Activated T-helper 2 cell treated with anti-CD3 and anti-CD28 coated beads, Interferon-gamma antibody, Interleukin-2, Interleukin-4, amounts not matched to agents 10 μg/mL and 5 μg/mL and 100 μg/mL, durations not matched to agents 14 hours and 24 hours and 36 hours (primary cell): ENCODE measurements around the gene CMC1. TPM values are rescaled to one million over a fixed set of nuclear protein-coding genes. Genes with fewer than 3 reads are reported as not detected.
"Not testable (repeated sequence)": the region's sequence is repeated elsewhere in the genome, so short reads cannot be mapped to it uniquely, and the experiment has no call there.

ENCODE experiments used
- DNase-seq: peaks from one replicate; pipeline ENCODE4 v3.0.0; 2021; ENCODE audit warnings: low spot score
- H3K27ac Mint-ChIP-seq: one replicate; pipeline ENCODE4 v1.8.0; 2021; ENCODE audit warnings: mixed read lengths
- H3K27me3 Mint-ChIP-seq: one replicate; pipeline ENCODE4 v1.8.0; 2021; ENCODE audit warnings: low read depth, mixed read lengths
- H3K36me3 Mint-ChIP-seq: one replicate; pipeline ENCODE4 v1.8.0; 2021; ENCODE audit warnings: low read depth, mixed read lengths
- H3K4me1 Mint-ChIP-seq: one replicate; pipeline ENCODE4 v1.8.0; 2021; ENCODE audit warnings: low read depth, mixed read lengths
- H3K4me3 Mint-ChIP-seq: one replicate; pipeline ENCODE4 v1.8.0; 2021; ENCODE audit warnings: low read depth, mild to moderate bottlenecking, moderate library complexity, mixed read lengths
- H3K9me3 Mint-ChIP-seq: one replicate; pipeline ENCODE4 v1.8.0; 2021; ENCODE audit warnings: mixed read lengths
- intact Hi-C: fragments of 100-400 bp; cut with micrococcal nuclease; formaldehyde crosslinking; loops from one replicate; pipeline ENCODE4 v1.15.1; 2023
- total RNA-seq: library from RNA; stranded (reverse); gene quantifications from 2 replicates; pipeline ENCODE4 v1.2.3, GENCODE V29; 2022

Gene CMC1
- total RNA-seq, 1 donor from 2014 or later = 23.5 TPM

DNA sequence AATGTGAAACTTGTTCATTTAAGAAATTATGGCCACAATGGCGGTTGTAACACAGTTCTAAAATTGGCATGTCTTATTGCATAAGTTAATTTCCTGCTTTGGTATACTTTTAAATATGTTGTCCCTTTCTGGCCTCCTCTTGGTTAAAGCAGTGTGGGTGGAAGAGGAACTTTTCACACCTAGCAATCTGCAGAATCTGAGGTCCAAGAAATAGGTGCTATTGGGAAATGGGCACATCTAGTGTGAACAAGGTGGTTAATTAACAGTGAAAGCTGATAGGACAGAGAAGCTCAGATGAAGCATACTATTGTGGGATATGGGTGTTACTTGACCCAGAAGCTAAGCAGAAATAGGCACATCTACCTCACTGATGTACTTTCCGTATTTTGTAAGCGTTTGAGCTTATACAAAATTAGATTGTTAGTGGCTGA, 10.6 kb downstream of the CMC1 start:
- no peak for DNase-seq
- Mint-ChIP-seq H3K27ac (no peak overlapping the region), H3K4me1 (peaks cover 38% of the 10 kb centered on the region), H3K36me3 (peaks cover 27% of the 10 kb centered on the region), H3K27me3 (no peaks in the 10 kb centered on the region), H3K9me3 (no peaks in the 10 kb centered on the region), H3K4me3 (no peak overlapping the region)
- intact Hi-C loops = no loop called here

GRCh38 chr3:28253040-28253715, 11.8 kb downstream of the CMC1 start:
- Mint-ChIP-seq H3K4me3 (no peak overlapping the region), H3K27ac (no peak overlapping the region), H3K9me3 (no peaks in the 10 kb centered on the region), H3K4me1 (peaks cover 31% of the 10 kb centered on the region), H3K36me3 (peaks cover 27% of the 10 kb centered on the region), H3K27me3 (no peaks in the 10 kb centered on the region)
- DNase-seq = no peak
- intact Hi-C loops = no loop called here

DNA sequence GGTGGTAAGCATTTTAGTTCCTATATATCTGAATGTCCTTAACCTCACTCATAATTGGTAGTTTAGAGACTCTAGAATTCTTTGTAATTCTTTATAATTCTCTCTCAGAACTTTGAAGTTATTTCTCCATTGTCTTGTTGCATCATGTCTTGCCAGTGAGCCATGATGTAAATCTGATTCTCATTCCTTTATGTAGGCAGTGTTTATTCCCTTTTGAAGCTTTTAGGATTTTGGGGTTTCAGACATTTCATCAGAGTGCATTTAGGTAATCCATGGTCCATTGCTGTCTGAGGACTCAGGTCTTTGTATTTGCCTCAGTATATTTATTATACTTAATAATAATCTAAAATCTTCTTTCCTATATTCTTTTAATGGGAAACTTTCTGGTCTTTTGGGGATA, 20.6 kb downstream of the CMC1 start:
- no peak overlapping the region for H3K27ac Mint-ChIP-seq
- peaks cover 41% of the 10 kb centered on the region for H3K36me3 Mint-ChIP-seq
- peaks cover 2% of the 10 kb centered on the region for H3K4me1 Mint-ChIP-seq
- no peak overlapping the region for H3K4me3 Mint-ChIP-seq
- no peak for DNase-seq
- H3K27me3 Mint-ChIP-seq = no peaks in the 10 kb centered on the region
- intact Hi-C loops = no loop called here
- no peaks in the 10 kb centered on the region for H3K9me3 Mint-ChIP-seq

DNA sequence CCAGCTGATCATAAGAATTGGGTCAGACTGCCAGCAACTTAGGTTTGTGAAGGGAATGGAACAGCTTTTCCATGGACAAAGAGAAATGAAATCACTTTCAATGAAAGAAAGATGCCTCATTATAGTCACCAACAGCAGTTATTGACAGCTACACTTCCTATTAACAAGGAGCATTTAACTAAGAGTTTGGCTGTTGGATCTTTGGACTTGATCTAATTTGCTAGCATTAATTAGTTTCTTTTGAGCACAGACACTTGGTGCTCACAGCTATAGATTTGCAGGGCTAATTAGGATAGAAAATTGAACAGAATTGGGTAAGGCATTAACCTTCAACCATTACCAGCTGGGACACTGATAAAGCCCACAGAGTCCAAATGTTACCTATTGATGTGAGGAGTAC, 24.2 kb downstream of the CMC1 start:
- Mint-ChIP-seq H3K27ac (no peak overlapping the region), H3K27me3 (no peaks in the 10 kb centered on the region), H3K4me1 (peaks cover 2% of the 10 kb centered on the region), H3K36me3 (peaks cover 58% of the 10 kb centered on the region), H3K4me3 (no peak overlapping the region), H3K9me3 (peaks cover 9% of the 10 kb centered on the region)
- intact Hi-C loops = no loop called here
- DNase-seq = no peak

- H3K27ac Mint-ChIP-seq = no peak overlapping the region
- H3K4me1 Mint-ChIP-seq = peaks cover 4% of the 10 kb centered on the region
- no peaks in the 10 kb centered on the region for H3K27me3 Mint-ChIP-seq
- H3K36me3 Mint-ChIP-seq = peaks cover 73% of the 10 kb centered on the region
- H3K9me3 Mint-ChIP-seq = peaks cover 28% of the 10 kb centered on the region
- intact Hi-C loops = no loop called here
- H3K4me3 Mint-ChIP-seq = no peak overlapping the region
- DNase-seq = no peak
These were observed 26.8 kb downstream of the CMC1 start for GRCh38 chr3:28267984-28268849.

- H3K36me3 Mint-ChIP-seq = peaks cover 73% of the 10 kb centered on the region
- DNase-seq = no peak
- H3K27me3 Mint-ChIP-seq = no peaks in the 10 kb centered on the region
- peaks cover 4% of the 10 kb centered on the region for H3K4me1 Mint-ChIP-seq
- H3K4me3 Mint-ChIP-seq = no peak overlapping the region
- intact Hi-C loops = no loop called here
- H3K27ac Mint-ChIP-seq = no peak overlapping the region
- H3K9me3 Mint-ChIP-seq = peaks cover 36% of the 10 kb centered on the region
These were observed 27.6 kb downstream of the CMC1 start for GRCh38 chr3:28268989-28269388.

DNA sequence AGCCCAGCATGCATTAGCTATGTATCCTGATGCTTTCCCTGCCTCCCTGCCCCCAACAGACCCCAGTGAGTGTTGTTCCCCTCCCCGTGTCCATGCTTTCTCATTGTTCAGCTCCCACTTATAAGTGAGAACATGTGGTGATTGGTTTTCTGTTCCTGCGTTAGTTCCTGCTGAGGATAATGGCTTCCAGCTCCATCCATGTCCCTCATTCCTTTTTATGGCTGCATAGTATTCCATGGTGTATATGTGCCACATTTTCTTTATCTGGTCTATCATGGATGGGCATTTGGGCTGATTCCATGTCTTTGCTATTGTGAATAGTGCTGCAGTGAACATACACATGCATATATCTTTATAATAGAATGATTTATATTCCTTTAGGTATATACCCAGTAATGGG, 28.5 kb downstream of the CMC1 start:
- H3K4me3 Mint-ChIP-seq, H3K27ac Mint-ChIP-seq, intact Hi-C loops, H3K27me3 Mint-ChIP-seq, H3K4me1 Mint-ChIP-seq, DNase-seq: not testable (repeated sequence)
- H3K9me3 Mint-ChIP-seq = peaks cover 44% of the 10 kb centered on the region
- peaks cover 75% of the 10 kb centered on the region for H3K36me3 Mint-ChIP-seq

- Mint-ChIP-seq H3K4me3 (no peak overlapping the region), H3K27ac (no peak overlapping the region), H3K4me1 (peaks cover 14% of the 10 kb centered on the region), H3K9me3 (peaks cover 45% of the 10 kb centered on the region), H3K27me3 (no peaks in the 10 kb centered on the region), H3K36me3 (peaks cover 72% of the 10 kb centered on the region)
- no peak for DNase-seq
- intact Hi-C loops = no loop called here
These were observed 32.4 kb downstream of the CMC1 start for GRCh38 chr3:28273837-28274236.

DNA sequence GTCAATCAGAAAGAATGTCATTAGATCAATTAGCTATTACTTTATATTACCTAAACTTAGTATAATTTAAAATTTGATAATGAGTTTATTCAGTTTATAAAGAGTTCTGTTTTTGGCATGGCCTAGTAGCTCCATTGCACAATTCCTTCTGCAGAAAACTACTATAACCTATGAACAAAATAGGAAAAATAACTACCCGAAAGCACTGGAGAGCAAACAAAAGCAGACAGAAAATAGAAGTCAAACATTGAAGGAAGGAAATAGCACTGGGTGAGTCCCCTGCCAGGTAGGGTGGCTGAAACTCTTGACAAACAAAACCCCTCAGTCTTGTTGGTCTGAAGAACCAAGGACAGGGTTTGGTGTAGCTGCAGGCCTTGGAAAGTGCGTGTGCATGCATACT, 37.5 kb downstream of the CMC1 start:
- Mint-ChIP-seq H3K27ac (no peak overlapping the region), H3K4me1 (peaks cover 10% of the 10 kb centered on the region), H3K4me3 (no peak overlapping the region), H3K36me3 (peaks cover 31% of the 10 kb centered on the region), H3K9me3 (peaks cover 10% of the 10 kb centered on the region), H3K27me3 (no peaks in the 10 kb centered on the region)
- intact Hi-C loops = no loop called here
- DNase-seq = no peak

DNA sequence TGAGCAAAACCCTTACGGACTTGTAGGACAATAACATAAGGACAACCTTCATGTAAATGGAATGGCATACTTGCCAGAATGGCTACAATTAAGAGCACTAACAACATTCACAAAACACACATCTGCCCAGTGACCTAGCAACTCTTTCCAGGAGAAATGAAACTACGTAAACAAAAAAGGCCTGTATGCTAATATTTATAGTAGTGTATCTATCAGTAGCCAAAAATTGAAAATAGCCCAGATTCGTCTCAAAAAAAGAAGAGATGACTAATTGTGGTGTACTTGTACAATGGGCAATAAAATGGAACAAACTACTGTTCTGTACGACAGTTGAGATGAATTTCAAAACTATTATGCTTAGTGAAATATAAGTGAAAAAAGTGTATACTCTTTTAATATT, 38.4 kb downstream of the CMC1 start:
- intact Hi-C loops = no loop called here
- Mint-ChIP-seq H3K27ac (no peak overlapping the region), H3K4me3 (no peak overlapping the region), H3K36me3 (peaks cover 25% of the 10 kb centered on the region), H3K27me3 (no peaks in the 10 kb centered on the region), H3K9me3 (peaks cover 2% of the 10 kb centered on the region), H3K4me1 (peaks cover 10% of the 10 kb centered on the region)
- DNase-seq = no peak

- no peaks in the 10 kb centered on the region for H3K27me3 Mint-ChIP-seq
- intact Hi-C loops = no loop called here
- peaks cover 12% of the 10 kb centered on the region for H3K4me1 Mint-ChIP-seq
- no peak for DNase-seq
- H3K9me3 Mint-ChIP-seq = no peaks in the 10 kb centered on the region
- no peak overlapping the region for H3K27ac Mint-ChIP-seq
- H3K36me3 Mint-ChIP-seq = peaks cover 14% of the 10 kb centered on the region
- no peak overlapping the region for H3K4me3 Mint-ChIP-seq
These were observed 39.4 kb downstream of the CMC1 start for GRCh38 chr3:28280781-28281180.

DNA sequence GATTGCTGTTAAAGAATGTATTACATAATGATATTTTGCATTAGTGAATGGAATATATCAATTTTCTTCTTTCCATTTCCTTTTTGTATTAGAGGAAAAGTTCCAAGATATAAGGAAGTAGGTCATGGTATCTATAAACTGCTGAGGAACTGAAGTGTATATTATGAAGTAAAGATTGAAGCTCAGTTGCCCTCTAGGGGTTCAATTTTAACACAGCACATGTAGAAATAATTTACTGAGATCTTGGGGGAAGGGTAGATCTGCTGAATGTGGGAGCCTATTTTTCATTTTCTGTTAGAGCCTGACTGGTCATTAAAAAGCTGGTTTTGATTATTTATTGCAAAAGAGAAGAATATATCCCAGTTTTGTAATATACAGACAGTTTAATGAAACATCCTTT, 45.2 kb downstream of the CMC1 start:
- H3K27me3 Mint-ChIP-seq = no peaks in the 10 kb centered on the region
- no peaks in the 10 kb centered on the region for H3K9me3 Mint-ChIP-seq
- intact Hi-C loops = loop anchor here (2.0 kb wide), 2 partner anchors 40 to 574 kb away; no protein-coding TSS in a partner anchor
- peaks cover 20% of the 10 kb centered on the region for H3K36me3 Mint-ChIP-seq
- peaks cover 15% of the 10 kb centered on the region for H3K4me1 Mint-ChIP-seq
- DNase-seq = no peak
- no peak overlapping the region for H3K4me3 Mint-ChIP-seq
- H3K27ac Mint-ChIP-seq = no peak overlapping the region

GRCh38 chr3:28287046-28287445, 45.6 kb downstream of the CMC1 start:
- Mint-ChIP-seq H3K4me3 (no peak overlapping the region), H3K27ac (no peak overlapping the region), H3K36me3 (peaks cover 22% of the 10 kb centered on the region), H3K4me1 (peaks cover 17% of the 10 kb centered on the region), H3K27me3 (no peaks in the 10 kb centered on the region), H3K9me3 (no peaks in the 10 kb centered on the region)
- intact Hi-C loops = loop anchor here (2.0 kb wide), 2 partner anchors 40 to 574 kb away; no protein-coding TSS in a partner anchor
- no peak for DNase-seq
